Islet precursor cell (in vitro differentiated cells): Measurements from ENCODE around the gene P3H2.
"Not testable (repeated sequence)": the region's sequence is repeated elsewhere in the genome, so short reads cannot be mapped to it uniquely, and the experiment has no call there.

ENCODE experiments used
- DNase-seq: peaks from one replicate; pipeline ENCODE4 v3.0.0-alpha.2; 2018

P3H2 gene

GRCh38 chr3:190120269-190121060 lies at the start of gene P3H2:
P3H2 (minus strand) TSS chr3:190120897; CDS start chr3:190120731, 166 bp downstream.
- peak; percentile 96 for DNase-seq

- DNase-seq, result no peak
Observed at GRCh38 chr3:190169877-190170276, 49.2 kb upstream of the P3H2 start.

- DNase-seq, result no peak
Observed at GRCh38 chr3:190169243-190169642, 48.5 kb upstream of the P3H2 start.

GRCh38 chr3:190167936-190168680 lies 47.4 kb upstream of the P3H2 start:
- DNase-seq, result no peak

GRCh38 chr3:190166948-190167347 lies 46.3 kb upstream of the P3H2 start:
- no peak for DNase-seq

- no peak for DNase-seq
Observed at GRCh38 chr3:190165253-190165652, 44.6 kb upstream of the P3H2 start.

- not testable (repeated sequence) for DNase-seq
Observed at GRCh38 chr3:190162013-190162412, 41.3 kb upstream of the P3H2 start.

GRCh38 chr3:190159902-190160435 lies 39.3 kb upstream of the P3H2 start:
- DNase-seq, result no peak

- no peak for DNase-seq
Observed at GRCh38 chr3:190158261-190158660, 37.6 kb upstream of the P3H2 start.

- no peak for DNase-seq
Observed at GRCh38 chr3:190155752-190156151, 35.1 kb upstream of the P3H2 start.

GRCh38 chr3:190150681-190151080 lies 30.0 kb upstream of the P3H2 start:
- DNase-seq, result peak; percentile 85

- peak; percentile 54 for DNase-seq
Observed at GRCh38 chr3:190149830-190150619, 29.3 kb upstream of the P3H2 start.

GRCh38 chr3:190144793-190145192 lies 24.1 kb upstream of the P3H2 start:
- DNase-seq, result not testable (repeated sequence)

- no peak for DNase-seq
Observed at GRCh38 chr3:190142041-190142440, 21.3 kb upstream of the P3H2 start.

GRCh38 chr3:190139365-190139764 lies 18.7 kb upstream of the P3H2 start:
- DNase-seq, result no peak

- DNase-seq, result no peak
Observed at GRCh38 chr3:190132371-190132770, 11.7 kb upstream of the P3H2 start.

- DNase-seq, result no peak
Observed at GRCh38 chr3:190131329-190131728, 10.6 kb upstream of the P3H2 start.

- DNase-seq, result no peak
Observed at GRCh38 chr3:190130696-190131095, 10.0 kb upstream of the P3H2 start.

- no peak for DNase-seq
Observed at GRCh38 chr3:190130037-190130436, 9.3 kb upstream of the P3H2 start.

- peak; percentile 57 for DNase-seq
Observed at GRCh38 chr3:190127797-190128196, 7.1 kb upstream of the P3H2 start.

- no peak for DNase-seq
Observed at GRCh38 chr3:190127195-190127594, 6.5 kb upstream of the P3H2 start.

GRCh38 chr3:190125436-190126068 lies 4.9 kb upstream of the P3H2 start:
- no peak for DNase-seq

- DNase-seq, result no peak
Observed at GRCh38 chr3:190124067-190124466, 3.4 kb upstream of the P3H2 start.
